CD4-positive, alpha-beta T cell treated with Interleukin-4 for 4 hours (primary cell): Measurements from ENCODE around the gene FBXW5.
A peak's percentile ranks its signal among the peaks of the same experiment; 100 is the strongest.

ENCODE experiments used
- DNase-seq: peaks from one replicate; pipeline ENCODE4 v3.0.0-alpha.2; 2020

FBXW5 gene

GRCh38 chr9:136961279-136962065 lies 16.9 kb upstream of the FBXW5 start:
- DNase-seq, result no peak

- DNase-seq, result no peak
These were observed 16.4 kb upstream of the FBXW5 start for GRCh38 chr9:136960938-136961275.

GRCh38 chr9:136960212-136960937 lies 15.8 kb upstream of the FBXW5 start:
- DNase-seq, result peak; percentile 45

- DNase-seq, result no peak
These were observed 14.6 kb upstream of the FBXW5 start for GRCh38 chr9:136958898-136959850.

- DNase-seq, result no peak
These were observed 13.9 kb upstream of the FBXW5 start for GRCh38 chr9:136958473-136958872.

GRCh38 chr9:136957901-136958300 lies 13.4 kb upstream of the FBXW5 start:
- no peak for DNase-seq

GRCh38 chr9:136957461-136957860 lies 12.9 kb upstream of the FBXW5 start:
- DNase-seq, result no peak

- DNase-seq, result no peak
These were observed 12.1 kb upstream of the FBXW5 start for GRCh38 chr9:136956604-136957003.

GRCh38 chr9:136955943-136956335 lies 11.4 kb upstream of the FBXW5 start:
- DNase-seq, result no peak

GRCh38 chr9:136955202-136955942 lies 10.8 kb upstream of the FBXW5 start:
- DNase-seq, result no peak

- DNase-seq, result no peak
These were observed 9.9 kb upstream of the FBXW5 start for GRCh38 chr9:136954270-136955083.

- no peak for DNase-seq
These were observed 9.3 kb upstream of the FBXW5 start for GRCh38 chr9:136953771-136954269.

GRCh38 chr9:136952876-136953770 lies 8.6 kb upstream of the FBXW5 start:
- DNase-seq, result no peak

GRCh38 chr9:136952321-136952850 lies 7.8 kb upstream of the FBXW5 start:
- DNase-seq, result no peak

- DNase-seq, result no peak
These were observed 7.2 kb upstream of the FBXW5 start, which contains the start of gene LCN12 for GRCh38 chr9:136951541-136952320. TSS of gene LCN12 (plus strand) at chr9:136952273. CDS start at chr9:136952328, 55 bp downstream.

GRCh38 chr9:136950656-136951276 lies 6.2 kb upstream of the FBXW5 start:
- no peak for DNase-seq

- peak; percentile 96 for DNase-seq
These were observed 5.5 kb upstream of the FBXW5 start for GRCh38 chr9:136949817-136950655.
